ENCODE results near the gene ASL.
"Not testable (repeated sequence)": the region's sequence is repeated elsewhere in the genome, so short reads cannot be mapped to it uniquely, and the experiment has no call there.

DNA sequence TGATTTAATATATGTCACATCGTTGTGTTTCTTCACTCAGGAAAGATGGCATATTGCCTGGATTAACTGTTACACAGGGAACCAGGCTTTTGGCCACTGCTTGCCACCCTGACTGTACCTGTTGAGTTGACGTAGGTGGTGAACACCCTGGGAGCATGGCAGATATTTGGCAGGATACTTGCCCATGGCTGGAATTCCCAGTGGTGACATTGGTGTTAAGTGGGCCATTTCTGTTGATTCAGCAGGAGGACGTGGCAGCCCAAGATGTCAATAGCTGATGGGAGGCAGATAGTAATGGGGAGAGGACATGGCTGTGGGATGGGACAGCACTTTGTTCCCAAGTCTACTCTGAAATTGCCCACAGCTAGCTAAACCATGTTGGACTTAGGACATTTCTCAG lies 51.6 kb downstream of the ASL start:
- TF ChIP-seq, protein P1, sequence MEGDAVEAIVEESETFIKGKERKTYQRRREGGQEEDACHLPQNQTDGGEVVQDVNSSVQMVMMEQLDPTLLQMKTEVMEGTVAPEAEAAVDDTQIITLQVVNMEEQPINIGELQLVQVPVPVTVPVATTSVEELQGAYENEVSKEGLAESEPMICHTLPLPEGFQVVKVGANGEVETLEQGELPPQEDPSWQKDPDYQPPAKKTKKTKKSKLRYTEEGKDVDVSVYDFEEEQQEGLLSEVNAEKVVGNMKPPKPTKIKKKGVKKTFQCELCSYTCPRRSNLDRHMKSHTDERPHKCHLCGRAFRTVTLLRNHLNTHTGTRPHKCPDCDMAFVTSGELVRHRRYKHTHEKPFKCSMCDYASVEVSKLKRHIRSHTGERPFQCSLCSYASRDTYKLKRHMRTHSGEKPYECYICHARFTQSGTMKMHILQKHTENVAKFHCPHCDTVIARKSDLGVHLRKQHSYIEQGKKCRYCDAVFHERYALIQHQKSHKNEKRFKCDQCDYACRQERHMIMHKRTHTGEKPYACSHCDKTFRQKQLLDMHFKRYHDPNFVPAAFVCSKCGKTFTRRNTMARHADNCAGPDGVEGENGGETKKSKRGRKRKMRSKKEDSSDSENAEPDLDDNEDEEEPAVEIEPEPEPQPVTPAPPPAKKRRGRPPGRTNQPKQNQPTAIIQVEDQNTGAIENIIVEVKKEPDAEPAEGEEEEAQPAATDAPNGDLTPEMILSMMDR (IDR thresholded peaks at IDR 0.05; ENCODE audit: low read length) = not testable (repeated sequence)
- not testable (repeated sequence) for TF ChIP-seq EZH2phosphoT487 (IDR thresholded peaks at IDR 0.05; ENCODE audit: low read length)
